GM12892 (cell line): ENCODE measurements around the gene CAMTA1.

Source experiments
- DNase-seq: peaks from one replicate; pipeline ENCODE4 v3.0.0; 2011; ENCODE audit not compliant: insufficient read length
- FAIRE-seq: peaks from 2 replicates; lab custom pipeline; 2011; peaks lifted over from hg19 to GRCh38; lab: Jason Lieb, UNC
- POLR2A ChIP-seq: IDR thresholded peaks from 2 replicates; pipeline ENCODE4 v1.6.1; 2011; ENCODE audit warnings: low read depth, low read length, control low read depth
- POLR2AphosphoS5 ChIP-seq: IDR thresholded peaks from 2 replicates; pipeline ENCODE4 v1.6.1; 2011; ENCODE audit warnings: low read depth, low read length, control low read depth
- TAF1 ChIP-seq: IDR thresholded peaks from 2 replicates; pipeline ENCODE4 v1.6.1; 2011; ENCODE audit warnings: low read depth, mild to moderate bottlenecking, control low read depth, low read length, borderline replicate concordance

The CAMTA1 gene

GRCh38 chr1:7341145-7341905 is 556.1 kb downstream of the CAMTA1 start:
- no peak for TF ChIP-seq POLR2A
- TF ChIP-seq TAF1: no peak
- TF ChIP-seq POLR2AphosphoS5: no peak
- DNase-seq: no peak
- FAIRE-seq: no peak

GRCh38 chr1:7343882-7344281 is 558.6 kb downstream of the CAMTA1 start:
- DNase-seq: no peak
- no peak for FAIRE-seq
- TF ChIP-seq POLR2AphosphoS5 (no peak), TAF1 (no peak), POLR2A (no peak)

GRCh38 chr1:7344299-7344698 is 559.0 kb downstream of the CAMTA1 start:
- FAIRE-seq (no peak), DNase-seq (no peak)
- TF ChIP-seq TAF1: no peak
- TF ChIP-seq POLR2AphosphoS5: no peak
- TF ChIP-seq POLR2A: no peak

DNA sequence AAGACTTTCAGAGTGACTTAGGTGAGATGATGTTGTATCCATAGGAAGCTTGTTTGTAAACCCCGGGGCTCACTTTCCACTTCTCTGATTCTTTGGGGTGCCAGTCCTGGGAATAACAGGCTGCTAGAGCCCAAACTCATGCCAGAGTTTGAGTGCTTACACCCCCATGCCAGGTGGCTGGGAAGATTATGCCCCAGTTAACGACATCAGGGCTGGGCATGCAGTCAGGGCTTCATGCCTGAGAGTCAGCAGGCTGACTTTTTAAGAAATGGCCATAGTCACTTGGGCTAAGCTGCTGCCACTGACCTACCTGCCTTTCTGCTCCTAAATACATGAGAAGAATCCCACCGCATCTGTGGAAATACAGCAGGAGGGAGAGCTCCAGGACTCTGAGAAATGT is 560.3 kb downstream of the CAMTA1 start:
- TF ChIP-seq TAF1 (no peak), POLR2A (no peak)
- FAIRE-seq (no peak), DNase-seq (no peak)

GRCh38 chr1:7346070-7346596 is 560.9 kb downstream of the CAMTA1 start:
- DNase-seq: no peak
- no peak for FAIRE-seq
- TF ChIP-seq POLR2A: no peak
- no peak for TF ChIP-seq POLR2AphosphoS5
- TF ChIP-seq TAF1: no peak

DNA sequence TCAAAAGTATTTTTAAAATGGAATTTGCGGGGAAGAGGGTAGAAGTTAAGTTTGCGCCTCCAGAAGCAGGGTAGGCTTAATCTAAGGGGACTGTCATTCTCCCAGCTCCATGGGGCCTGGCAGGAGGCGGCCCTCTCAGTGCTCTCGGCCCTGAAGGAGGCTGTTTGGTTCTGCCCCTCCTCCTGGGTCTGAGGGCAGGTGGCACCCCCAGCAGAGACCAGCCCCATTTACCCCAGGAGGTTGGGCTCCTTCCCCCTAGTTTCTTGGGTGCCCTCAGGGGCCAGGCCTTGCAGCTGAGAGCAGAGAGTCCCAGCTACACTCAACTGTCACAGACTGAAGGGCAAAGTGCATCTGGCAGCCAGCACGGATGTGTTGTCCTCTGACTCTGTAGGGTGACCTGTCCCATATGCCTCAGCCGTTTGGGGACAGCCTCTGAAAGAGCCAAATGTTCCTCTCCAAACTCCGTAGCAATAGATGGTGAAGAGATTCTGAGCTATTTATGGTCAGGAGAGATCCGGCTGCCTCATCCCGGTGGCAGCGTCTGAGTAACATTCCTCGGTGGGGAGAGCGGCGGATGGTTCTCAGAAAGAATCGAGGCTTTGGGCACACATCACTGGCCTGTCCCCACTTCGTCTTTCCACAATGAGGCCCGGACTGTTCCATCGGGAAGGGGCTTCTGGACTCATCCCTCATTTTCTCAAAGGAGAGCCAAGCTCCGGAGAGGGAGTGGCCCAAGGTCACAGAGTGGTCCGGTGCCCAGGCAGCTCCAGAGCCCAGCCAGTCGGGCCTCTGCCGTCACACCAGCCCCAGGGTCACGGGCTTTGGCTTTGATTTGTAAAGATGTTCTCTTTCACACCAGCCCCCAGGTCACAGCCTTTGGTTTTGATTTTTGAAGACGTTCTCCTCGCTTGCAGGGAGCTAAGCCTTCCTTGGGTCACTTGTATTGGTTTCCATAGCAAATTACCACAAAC is 561.6 kb downstream of the CAMTA1 start:
- no peak for FAIRE-seq
- no peak for DNase-seq
- TF ChIP-seq POLR2AphosphoS5: no peak

DNA sequence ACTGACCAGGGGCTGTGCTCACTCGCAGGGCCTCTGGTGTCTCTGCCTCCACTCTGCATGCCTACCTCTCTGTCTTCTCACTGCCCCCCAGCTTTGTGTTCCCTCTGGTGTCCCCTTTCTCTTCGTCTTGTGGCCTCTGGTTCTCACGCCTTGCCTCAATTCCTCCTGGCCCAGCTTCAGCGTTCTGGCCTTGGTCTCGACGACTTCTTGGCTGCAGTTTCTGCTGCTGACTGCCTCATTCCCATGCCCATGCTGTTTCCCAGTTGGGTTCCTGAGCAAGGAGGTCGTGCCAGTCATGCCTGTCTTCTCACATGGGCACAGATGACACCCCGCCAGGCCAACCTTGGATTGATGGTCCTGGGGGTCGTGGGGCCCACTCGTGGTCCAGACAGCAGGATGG is 562.8 kb downstream of the CAMTA1 start:
- TF ChIP-seq TAF1 (no peak), POLR2A (no peak), POLR2AphosphoS5 (no peak)
- no peak for FAIRE-seq

GRCh38 chr1:7348580-7348979 is 563.3 kb downstream of the CAMTA1 start:
- no peak for DNase-seq
- no peak for TF ChIP-seq TAF1
- no peak for TF ChIP-seq POLR2AphosphoS5
- no peak for TF ChIP-seq POLR2A
- no peak for FAIRE-seq

More for the DNA sequence above, 562.8 kb downstream of the CAMTA1 start:
- DNase-seq: no peak

GRCh38 chr1:7350804-7351203 is 565.5 kb downstream of the CAMTA1 start:
- TF ChIP-seq TAF1: no peak
- TF ChIP-seq POLR2A: no peak
- no peak for TF ChIP-seq POLR2AphosphoS5
- FAIRE-seq: no peak
- DNase-seq: no peak

DNA sequence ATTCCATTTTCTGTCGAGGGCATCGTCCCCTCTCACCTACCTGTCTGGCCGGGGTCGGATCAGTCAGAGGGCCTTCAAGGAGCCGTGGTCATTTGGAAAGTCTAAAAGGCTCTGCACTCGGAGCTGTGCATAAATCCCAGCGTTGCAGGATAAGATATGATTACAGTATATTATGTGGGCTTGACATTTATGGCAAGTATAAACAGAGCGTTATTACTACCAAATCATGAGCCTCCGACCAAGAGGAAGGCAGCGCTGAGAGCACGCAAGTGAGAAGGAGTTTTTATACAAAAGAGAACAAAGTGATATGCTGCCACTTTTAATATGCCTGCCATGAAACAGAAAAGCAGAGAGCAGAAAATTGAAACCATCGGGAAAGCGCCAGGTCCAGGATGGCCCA is 566.4 kb downstream of the CAMTA1 start:
- FAIRE-seq (no peak), DNase-seq (no peak)
- TF ChIP-seq TAF1 (no peak), POLR2AphosphoS5 (no peak)

- no peak for DNase-seq
- FAIRE-seq: no peak
- TF ChIP-seq POLR2AphosphoS5 (no peak), POLR2A (no peak), TAF1 (no peak)
These were observed 567.1 kb downstream of the CAMTA1 start for GRCh38 chr1:7352364-7352763.
